IMR-90 (cell line): Measurements from ENCODE around the gene CREB3L1. TPM values are rescaled to one million over a fixed set of nuclear protein-coding genes. Genes with fewer than 3 reads are reported as not detected.

Experiments
- ATAC-seq: fragments of 200-7000 bp; cut with Tn5 transposase; 2 replicates; pipeline ENCODE4 v1.9.1; 2020; ENCODE audit warnings: low read depth, mild to moderate bottlenecking, moderate library complexity
- BruUV-seq: library from RNA; stranded (reverse); fragments of 400-500 nt; replicated peaks from 2 replicates; lab custom pipeline; 2021; lab: Mats Ljungman, UMichigan
- CTCF ChIA-PET: fragments of 300-600 bp; formaldehyde crosslinking; extraction: SDS; loops from one replicate; lab custom pipeline; 2021; ENCODE audit warnings: antibody characterized with exemption; lab: Yijun Ruan, JAX
- POLR2A ChIA-PET: fragments of 300-600 bp; sonication (Branson Sonifier 250); formaldehyde crosslinking; loops from one replicate; lab custom pipeline; 2022; ENCODE audit warnings: antibody characterized with exemption; ENCODE audit not compliant: unreplicated experiment; lab: Charles Lee
- DNase-seq: peaks from one replicate; pipeline ENCODE4 v3.0.0; 2013
- H2AFZ ChIP-seq: replicated peaks from 2 replicates; pipeline ENCODE3; 2013; ENCODE audit warnings: low read length, mild to moderate bottlenecking; ENCODE audit not compliant: poor library complexity
- H2AK5ac ChIP-seq: 2 replicates; pipeline ENCODE4 v1.6.1; 2013; ENCODE audit warnings: low read depth, low read length, inconsistent platforms
- H2AK9ac ChIP-seq: replicated peaks from 2 replicates; pipeline ENCODE3; 2013; ENCODE audit warnings: mild to moderate bottlenecking, low read depth, low read length, moderate library complexity; ENCODE audit not compliant: poor library complexity
- H2BK120ac ChIP-seq: 2 replicates; pipeline ENCODE4 v1.6.1; 2013; ENCODE audit warnings: low read depth, low read length, inconsistent platforms
- H2BK15ac ChIP-seq: 3 replicates; pipeline ENCODE4 v1.6.1; 2013; ENCODE audit warnings: low read depth, low read length, inconsistent platforms
- H2BK20ac ChIP-seq: 2 replicates; pipeline ENCODE4 v1.6.1; 2013; ENCODE audit warnings: low read depth, mild to moderate bottlenecking, inconsistent platforms, low read length, moderate library complexity
- H2BK5ac ChIP-seq: 2 replicates; pipeline ENCODE4 v1.6.1; 2013; ENCODE audit warnings: mild to moderate bottlenecking, low read depth, low read length, inconsistent platforms; ENCODE audit not compliant: poor library complexity, severe bottlenecking
- H3K14ac ChIP-seq: replicated peaks from 2 replicates; pipeline ENCODE4 v1.6.1; 2013; ENCODE audit warnings: low read depth, low read length, inconsistent platforms
- H3K18ac ChIP-seq: 2 replicates; pipeline ENCODE4 v1.6.1; 2013; ENCODE audit warnings: low read depth, low read length, control low read depth
- H3K23ac ChIP-seq: 2 replicates; pipeline ENCODE4 v1.6.1; 2013; ENCODE audit warnings: low read depth, low read length, inconsistent platforms
- H3K27ac ChIP-seq: 2 replicates; pipeline ENCODE4 v1.5.1; 2013; ENCODE audit warnings: mild to moderate bottlenecking, control low read depth, low read length; ENCODE audit not compliant: insufficient read depth
- H3K27me3 ChIP-seq: 2 replicates; pipeline ENCODE4 v1.6.1; 2013; ENCODE audit warnings: low read length; ENCODE audit not compliant: control insufficient read depth, insufficient read depth
- H3K36me3 ChIP-seq: 2 replicates; pipeline ENCODE4 v1.6.1; 2013; ENCODE audit warnings: low read length, mixed read lengths; ENCODE audit not compliant: control insufficient read depth, insufficient read depth
- H3K4ac ChIP-seq: 2 replicates; pipeline ENCODE4 v1.6.1; 2013; ENCODE audit warnings: low read depth, low read length, inconsistent platforms
- H3K4me1 ChIP-seq: 2 replicates; pipeline ENCODE4 v1.6.1; 2013; ENCODE audit warnings: low read length, mixed read lengths; ENCODE audit not compliant: control insufficient read depth, insufficient read depth
- H3K4me2 ChIP-seq: 2 replicates; pipeline ENCODE4 v1.6.1; 2013; ENCODE audit warnings: low read depth, mild to moderate bottlenecking, control low read depth, low read length, moderate library complexity
- H3K4me3 ChIP-seq: 2 replicates; pipeline ENCODE4 v1.5.1; 2013; ENCODE audit warnings: low read depth, mild to moderate bottlenecking, control low read depth, low read length, moderate library complexity; ENCODE audit not compliant: insufficient read depth
- H3K56ac ChIP-seq: 2 replicates; pipeline ENCODE4 v1.6.1; 2013; ENCODE audit warnings: low read length, inconsistent platforms; ENCODE audit not compliant: insufficient read depth; ENCODE audit errors: extremely low read depth
- H3K79me1 ChIP-seq, 2 experiments: 2 replicates each; pipeline ENCODE4 v1.6.1; 2013; ENCODE audit warnings: low read length in 2 of 2, inconsistent platforms in 1 of 2, low read depth in 1 of 2
- H3K9ac ChIP-seq: 2 replicates; pipeline ENCODE4 v1.6.1; 2013; ENCODE audit warnings: low read depth, low read length, control low read depth
- H3K9me1 ChIP-seq: 2 replicates; pipeline ENCODE4 v1.6.1; 2013; ENCODE audit warnings: low read length, inconsistent platforms; ENCODE audit not compliant: insufficient read depth
- H3K9me3 ChIP-seq: 2 replicates; pipeline ENCODE4 v1.6.1; 2013; ENCODE audit warnings: low read length; ENCODE audit not compliant: control insufficient read depth, insufficient read depth
- H4K20me1 ChIP-seq: 2 replicates; pipeline ENCODE4 v1.6.1; 2013; ENCODE audit warnings: low read length, inconsistent platforms; ENCODE audit not compliant: insufficient read depth
- H4K5ac ChIP-seq: 2 replicates; pipeline ENCODE4 v1.6.1; 2013; ENCODE audit warnings: mild to moderate bottlenecking, low read depth, low read length, control low read depth
- H4K8ac ChIP-seq, 2 experiments: 2 replicates each; pipeline ENCODE4 v1.6.1; 2013; ENCODE audit warnings: low read depth in 2 of 2, low read length in 2 of 2, control low read depth in 1 of 2, inconsistent platforms in 1 of 2
- H4K91ac ChIP-seq: 2 replicates; pipeline ENCODE4 v1.6.1; 2013; ENCODE audit warnings: low read depth, low read length, inconsistent platforms; ENCODE audit not compliant: insufficient read depth
- BHLHE40 ChIP-seq: fragments of 150-350 bp; IDR thresholded peaks from 2 replicates; pipeline ENCODE4 v1.6.1; 2016; ENCODE audit warnings: mild to moderate bottlenecking, low read depth, low read length
- CEBPB ChIP-seq: IDR thresholded peaks from 2 replicates; pipeline ENCODE4 v1.6.1; 2012; ENCODE audit warnings: low read depth, low read length, improper control_type of control experiment
- FOS ChIP-seq: fragments of 150-350 bp; IDR thresholded peaks from 2 replicates; pipeline ENCODE4 v1.6.1; 2016; ENCODE audit warnings: low read depth, low read length
- MAZ ChIP-seq: IDR thresholded peaks from 2 replicates; pipeline ENCODE4 v1.6.1; 2012; ENCODE audit warnings: low read depth, mild to moderate bottlenecking, low read length, improper control_type of control experiment, moderate library complexity, borderline replicate concordance
- NFE2L2 ChIP-seq: fragments of 150-350 bp; IDR thresholded peaks from 2 replicates; pipeline ENCODE4 v1.6.1; 2016; ENCODE audit warnings: low read depth, mild to moderate bottlenecking, low read length
- RCOR1 ChIP-seq: IDR thresholded peaks from 2 replicates; pipeline ENCODE4 v1.6.1; 2012; ENCODE audit warnings: mild to moderate bottlenecking, low read length, improper control_type of control experiment; ENCODE audit not compliant: insufficient replicate concordance
- SMC3 ChIP-seq: fragments of 150-350 bp; IDR thresholded peaks from 2 replicates; pipeline ENCODE4 v1.6.1; 2016; ENCODE audit warnings: low read depth, mild to moderate bottlenecking, antibody characterized with exemption, low read length, moderate library complexity
- WGBS, 2 experiments: methylation state at CpG; one replicate each; pipeline versions ENCODE4 v1.1.5 to v1.1.7; 2013; ENCODE audit warnings: missing lambda C conversion rate in 2 of 2; ENCODE audit not compliant: insufficient read length in 1 of 2; ENCODE audit errors: extremely low coverage in 2 of 2; 5-methylcytosine and 5-hydroxymethylcytosine counted together
- dilution Hi-C: fragments of 300-500 bp; cut with HindIII; formaldehyde crosslinking; loops from one replicate; pipeline ENCODE4 v1.14.3; 2018; ENCODE audit warnings: low sequenced_read_pairs; ENCODE audit not compliant: unreplicated experiment
- in situ Hi-C: fragments of 300-500 bp; cut with MboI; formaldehyde crosslinking; loops from 3 replicates; pipeline ENCODE4 v1.14.3; 2019; ENCODE audit warnings: low sequenced_read_pairs, inconsistent platforms, mixed read lengths
- intact Hi-C: fragments of 100-400 bp; cut with micrococcal nuclease; formaldehyde crosslinking; loops from 2 replicates; pipeline ENCODE4 v1.10.0; 2022
- polyA plus RNA-seq, 3 experiments: library from polyadenylated mRNA; depleted of rRNA; stranded (reverse); fragments of >200 nt; gene quantifications; 2 replicates each; pipeline ENCODE4 v1.2.3, GENCODE V29; 2012; ENCODE audit warnings: low replicate concordance in 1 of 3
- total RNA-seq: library from RNA; depleted of rRNA; stranded (reverse); fragments of >200 nt; gene quantifications from 2 replicates; pipeline ENCODE4 v1.2.3, GENCODE V29; 2012
- TF ChIP-seq, protein P1 (sequence below): fragments of 150-350 bp; IDR thresholded peaks from 2 replicates; pipeline ENCODE4 v1.6.1; 2017; ENCODE audit warnings: mild to moderate bottlenecking, antibody characterized with exemption, low read length, low read depth

Gene CREB3L1
- total and polyA plus RNA-seq, 2 of the 4 experiments (the other 2 are of a cell fraction): 8.1 to 82.3 TPM

DNA sequence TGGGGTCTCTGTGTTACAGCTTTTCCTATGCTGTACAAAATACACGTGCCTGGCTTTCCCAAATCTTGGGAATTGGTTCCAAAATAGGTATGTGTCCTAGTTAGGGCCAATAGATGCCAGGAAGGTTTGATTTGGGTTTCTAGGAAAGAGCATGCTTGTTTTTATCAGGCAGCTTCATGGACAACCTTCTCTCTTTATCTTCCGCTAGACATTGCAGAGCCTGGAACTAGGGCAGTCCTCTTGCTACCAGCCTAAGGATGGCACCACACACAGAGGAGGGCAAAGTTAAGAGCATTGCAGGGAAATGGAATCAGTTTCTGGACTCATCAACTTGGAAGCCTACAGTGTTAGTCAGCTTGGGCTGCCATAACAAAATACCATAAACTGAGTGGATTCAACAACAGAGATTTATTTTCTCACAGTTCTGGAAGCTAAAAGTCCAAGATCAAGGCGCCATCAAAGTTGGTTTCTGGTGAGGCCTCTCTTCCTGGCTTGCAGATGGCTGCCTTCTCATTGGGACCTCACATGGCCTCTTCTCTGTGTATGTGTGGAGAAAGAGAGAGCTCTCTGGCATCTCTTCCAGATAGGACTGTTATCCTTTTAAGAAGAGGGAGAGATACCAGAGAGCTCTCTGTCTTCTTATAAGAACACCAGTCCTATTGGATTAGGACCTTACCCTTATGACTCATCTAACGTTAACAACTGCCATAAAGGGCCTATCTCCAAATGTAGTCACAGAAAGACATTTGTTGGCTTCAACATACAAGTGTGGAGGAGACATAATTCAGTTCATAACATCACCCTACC is 27.3 kb upstream of the CREB3L1 start:
- BruUV-seq: no TSS peak
- Histone ChIP-seq H3K56ac (peak overlapping the region; percentile 92), H3K27me3 (no peaks in the 10 kb centered on the region), H3K4ac (peak overlapping the region; percentile 100), H2BK15ac (peak overlapping the region; percentile 99; the same call in 2 of the 3 replicates), H4K5ac (peak overlapping the region; percentile 44; the same call in 1 of the 2 replicates), H3K9me3 (no peaks in the 10 kb centered on the region), H3K79me1 (peaks cover 0 to 34% of the 10 kb centered on the region in 2 experiments; a peak in 2 of 4 replicates), H3K4me1 (peaks cover 17% of the 10 kb centered on the region), H2BK5ac (peak overlapping the region; percentile 98), H4K91ac (peak overlapping the region; percentile 100), H2BK120ac (peak overlapping the region; percentile 100), H3K9me1 (peaks cover 28% of the 10 kb centered on the region), H3K27ac (peak overlapping the region; percentile 94), H3K23ac (peak overlapping the region; percentile 100), H3K14ac (peak overlapping the region; percentile 85), H3K36me3 (no peaks in the 10 kb centered on the region), H3K4me2 (no peak overlapping the region), H3K4me3 (no peak overlapping the region), H2AFZ (peak overlapping the region; percentile 69), H2BK20ac (peak overlapping the region; percentile 100), H4K8ac (peak overlapping the region; percentile 94 to 100), H3K9ac (no peak overlapping the region), H2AK5ac (peak overlapping the region; percentile 99), H2AK9ac (peak overlapping the region; percentile 89), H4K20me1 (no peaks in the 10 kb centered on the region), H3K18ac (peak overlapping the region; percentile 96; the same call in 1 of the 2 replicates)
- dilution Hi-C loops (no loop called here), intact Hi-C loops (no loop called here), in situ Hi-C loops (no loop called here)
- WGBS, 2 experiments: no CpG with 5 or more reads among the region's 4 CpGs
- ATAC-seq: peak; percentile 36
- ChIA-PET CTCF (interaction anchor here (0.7 to 1.4 kb wide), 7 partner anchors 11 to 73 kb away, joined by 3 to 4 read pairs (median 4); partner anchors contain the start of gene CREB3L1), POLR2A (interaction anchor here (0.6 kb wide), 1 partner anchor 100 kb away, joined by 7 read pairs; no protein-coding TSS in a partner anchor)
- DNase-seq: peak; percentile 70
- TF ChIP-seq, protein P1, sequence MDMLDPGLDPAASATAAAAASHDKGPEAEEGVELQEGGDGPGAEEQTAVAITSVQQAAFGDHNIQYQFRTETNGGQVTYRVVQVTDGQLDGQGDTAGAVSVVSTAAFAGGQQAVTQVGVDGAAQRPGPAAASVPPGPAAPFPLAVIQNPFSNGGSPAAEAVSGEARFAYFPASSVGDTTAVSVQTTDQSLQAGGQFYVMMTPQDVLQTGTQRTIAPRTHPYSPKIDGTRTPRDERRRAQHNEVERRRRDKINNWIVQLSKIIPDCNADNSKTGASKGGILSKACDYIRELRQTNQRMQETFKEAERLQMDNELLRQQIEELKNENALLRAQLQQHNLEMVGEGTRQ: no peak
- no peak for TF ChIP-seq SMC3
- no peak for TF ChIP-seq BHLHE40
- no peak for TF ChIP-seq CEBPB
- TF ChIP-seq FOS: no peak
- no peak for TF ChIP-seq NFE2L2
- TF ChIP-seq RCOR1: no peak
- no peak for TF ChIP-seq MAZ
